Stomach smooth muscle (tissue), 2 donors: ENCODE results near the gene ZSWIM3.

ENCODE experiments used
- H3K27ac ChIP-seq: one replicate; pipeline ENCODE4 v1.7.0; 2013; ENCODE audit warnings: mild to moderate bottlenecking, low read length, inconsistent platforms
- H3K27me3 ChIP-seq, 2 donors: one replicate each; pipeline ENCODE4 v1.7.0; 2013; ENCODE audit warnings: low read length in 2 of 2; ENCODE audit not compliant: insufficient read depth in 2 of 2, control insufficient read depth in 1 of 2
- H3K36me3 ChIP-seq, 2 donors: one replicate each; pipeline ENCODE4 v1.7.0; 2013; ENCODE audit warnings: low read length in 2 of 2; ENCODE audit not compliant: control insufficient read depth in 2 of 2, insufficient read depth in 2 of 2
- H3K4me1 ChIP-seq: one replicate; pipeline ENCODE4 v1.7.0; 2013; ENCODE audit warnings: low read length; ENCODE audit not compliant: control insufficient read depth, insufficient read depth
- H3K4me3 ChIP-seq, 2 donors: one replicate each; pipeline ENCODE4 v1.7.0; 2013; ENCODE audit warnings: low read length in 2 of 2
- H3K9ac ChIP-seq, 2 donors: one replicate each; pipeline ENCODE4 v1.7.0; 2013; ENCODE audit warnings: low read length in 2 of 2, mild to moderate bottlenecking in 1 of 2
- H3K9me3 ChIP-seq, 2 donors: one replicate each; pipeline ENCODE4 v1.7.0; 2013; ENCODE audit warnings: low read length in 2 of 2; ENCODE audit not compliant: control insufficient read depth in 2 of 2
- donor health status: healthy.
- donor health status: Pancreatic carcinoma.

ZSWIM3 gene

DNA sequence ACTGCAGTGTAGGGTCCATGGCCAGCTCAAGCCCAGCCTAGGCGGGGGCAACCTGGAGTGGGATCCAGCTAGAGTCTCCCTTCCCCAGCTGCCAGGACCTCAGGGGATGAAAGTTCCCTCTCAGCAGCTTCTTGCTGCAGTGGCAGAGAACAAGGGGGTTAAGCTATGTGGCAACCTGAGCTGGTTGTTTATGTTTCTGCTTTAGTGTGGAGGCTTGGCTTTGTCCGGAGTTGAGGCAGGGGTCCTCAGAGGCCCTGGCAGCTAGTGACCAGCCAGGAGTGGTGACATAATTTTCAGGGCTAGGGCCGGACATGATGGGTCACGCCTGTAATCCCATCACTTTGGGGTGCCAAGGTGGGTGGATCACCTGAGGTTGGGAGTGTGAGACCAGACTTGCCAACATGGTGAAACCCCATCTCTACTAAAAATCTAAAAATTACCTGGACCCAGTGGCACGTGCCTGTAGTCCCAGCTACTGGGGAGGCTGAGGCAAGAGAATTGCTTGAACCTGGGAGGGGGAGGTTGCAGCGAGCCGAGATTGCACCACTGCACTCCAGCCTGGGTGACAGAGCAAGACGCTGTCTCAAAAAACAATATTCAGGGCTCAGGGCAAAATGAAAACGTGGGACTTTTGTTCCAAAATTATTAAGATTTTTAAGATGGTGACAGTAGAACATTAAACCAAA is 68.5 kb downstream of the ZSWIM3 start:
- Histone ChIP-seq H3K9me3 (no peaks in the 10 kb centered on the region), H3K4me3 (no peak overlapping the region), H3K36me3 (no peaks in the 10 kb centered on the region), H3K27me3 (no peaks in the 10 kb centered on the region), H3K27ac (no peak overlapping the region), H3K4me1 (peaks cover 10% of the 10 kb centered on the region), H3K9ac (no peak overlapping the region)

DNA sequence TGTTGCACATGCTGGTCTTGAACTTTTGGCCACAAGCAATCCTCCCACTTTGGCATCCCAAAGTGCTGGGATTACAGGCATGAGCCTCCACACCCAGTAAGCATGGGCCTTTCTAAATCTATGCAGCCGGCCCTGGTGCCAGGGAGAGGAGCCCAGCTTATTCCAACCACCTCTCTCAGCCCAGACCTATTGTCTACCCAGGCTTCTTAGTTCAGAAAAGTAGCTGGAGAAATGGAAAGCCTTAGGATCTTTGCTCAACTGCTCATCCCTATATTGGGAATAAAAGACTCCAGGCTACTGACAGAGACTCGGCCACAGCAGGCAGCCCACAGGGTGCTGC is 69.3 kb downstream of the ZSWIM3 start:
- H3K9me3 ChIP-seq = no peaks in the 10 kb centered on the region
- no peak overlapping the region for H3K27ac ChIP-seq
- no peak overlapping the region for H3K9ac ChIP-seq
- H3K4me3 ChIP-seq = no peak overlapping the region
- no peaks in the 10 kb centered on the region for H3K36me3 ChIP-seq
- peaks cover 10% of the 10 kb centered on the region for H3K4me1 ChIP-seq
- H3K27me3 ChIP-seq = no peaks in the 10 kb centered on the region

DNA sequence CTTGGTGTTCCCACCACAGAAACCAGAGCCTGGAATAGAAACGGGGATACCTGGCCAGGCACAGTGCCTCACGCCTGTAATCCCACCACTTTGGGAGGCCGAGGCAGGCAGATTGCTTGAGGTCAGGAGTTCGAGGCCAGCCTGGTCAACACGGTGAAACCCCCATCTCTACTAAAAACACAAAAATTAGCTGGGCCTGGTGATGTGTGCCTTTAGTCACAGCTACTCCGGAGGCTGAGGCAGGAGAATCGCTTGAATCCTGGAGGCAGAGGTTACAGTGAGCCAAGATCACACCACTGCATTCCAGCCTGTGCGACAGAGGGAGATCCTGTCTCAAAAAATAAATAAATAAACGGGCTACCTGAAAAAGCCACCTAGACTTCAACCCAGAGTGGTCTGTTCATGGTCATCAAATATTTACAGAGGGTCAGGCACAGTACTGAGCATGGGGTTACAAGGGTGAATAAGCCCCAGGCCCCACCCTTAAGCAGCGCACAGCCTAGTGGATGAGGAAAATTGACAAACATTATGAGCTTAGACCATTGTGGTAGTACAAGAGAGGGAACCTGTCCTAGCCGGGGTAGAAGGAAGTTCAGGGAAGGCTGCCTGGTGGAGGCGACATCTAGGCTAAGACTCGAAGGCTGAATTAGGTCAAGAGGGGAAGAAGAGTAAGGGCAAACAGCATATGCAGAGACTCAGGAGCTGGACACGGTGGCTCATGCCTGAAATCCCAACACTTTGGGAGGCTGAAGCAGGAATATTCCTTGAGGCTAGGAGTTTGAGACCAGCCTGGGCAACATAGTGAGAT is 69.9 kb downstream of the ZSWIM3 start:
- no peaks in the 10 kb centered on the region for H3K36me3 ChIP-seq
- H3K9ac ChIP-seq = no peak overlapping the region
- H3K9me3 ChIP-seq = no peaks in the 10 kb centered on the region
- no peak overlapping the region for H3K27ac ChIP-seq
- peaks cover 10% of the 10 kb centered on the region for H3K4me1 ChIP-seq
- H3K4me3 ChIP-seq = no peak overlapping the region
- H3K27me3 ChIP-seq = no peaks in the 10 kb centered on the region
